Body of pancreas (tissue), 4 donors: ENCODE measurements around the gene UBASH3A.

Experiments
- POLR2A ChIP-seq, 3 donors: fragments of 450-650 bp; IDR thresholded peaks; one replicate each; pipeline ENCODE4 v1.6.1; 2016; ENCODE audit warnings: antibody characterized with exemption in 3 of 3, mild to moderate bottlenecking in 2 of 3
- TF ChIP-seq, protein P1 (sequence below), 7 experiments: fragments of 450-650 bp in 4 of 7; fragments of 200-600 bp in 3 of 7; sonication (generic) in 3 of 7; IDR thresholded peaks; one replicate each; pipeline ENCODE4 v1.5.1; 2016 to 2019; ENCODE audit warnings: antibody characterized with exemption in 7 of 7

DNA sequence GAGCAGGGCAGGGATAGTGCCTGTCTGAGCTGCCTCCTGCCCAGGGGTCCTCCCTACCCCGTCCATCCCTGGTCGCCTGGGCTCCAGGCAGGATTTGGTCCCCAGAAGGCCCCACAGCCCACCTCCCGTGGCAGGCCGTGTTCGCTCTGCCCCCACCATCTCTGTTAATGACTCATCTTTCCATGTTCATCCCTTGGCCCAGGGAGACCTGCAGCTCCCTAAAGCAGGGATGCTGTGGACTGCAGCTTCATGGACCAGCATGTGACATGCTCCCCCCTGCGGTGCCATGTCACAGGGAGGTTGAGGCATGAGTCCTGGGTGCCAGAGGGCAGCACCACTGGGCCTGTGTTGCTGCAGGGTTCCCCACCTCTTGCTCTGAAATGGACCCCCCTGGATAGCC, 26.8 kb downstream of the UBASH3A start:
- TF ChIP-seq, protein P1, sequence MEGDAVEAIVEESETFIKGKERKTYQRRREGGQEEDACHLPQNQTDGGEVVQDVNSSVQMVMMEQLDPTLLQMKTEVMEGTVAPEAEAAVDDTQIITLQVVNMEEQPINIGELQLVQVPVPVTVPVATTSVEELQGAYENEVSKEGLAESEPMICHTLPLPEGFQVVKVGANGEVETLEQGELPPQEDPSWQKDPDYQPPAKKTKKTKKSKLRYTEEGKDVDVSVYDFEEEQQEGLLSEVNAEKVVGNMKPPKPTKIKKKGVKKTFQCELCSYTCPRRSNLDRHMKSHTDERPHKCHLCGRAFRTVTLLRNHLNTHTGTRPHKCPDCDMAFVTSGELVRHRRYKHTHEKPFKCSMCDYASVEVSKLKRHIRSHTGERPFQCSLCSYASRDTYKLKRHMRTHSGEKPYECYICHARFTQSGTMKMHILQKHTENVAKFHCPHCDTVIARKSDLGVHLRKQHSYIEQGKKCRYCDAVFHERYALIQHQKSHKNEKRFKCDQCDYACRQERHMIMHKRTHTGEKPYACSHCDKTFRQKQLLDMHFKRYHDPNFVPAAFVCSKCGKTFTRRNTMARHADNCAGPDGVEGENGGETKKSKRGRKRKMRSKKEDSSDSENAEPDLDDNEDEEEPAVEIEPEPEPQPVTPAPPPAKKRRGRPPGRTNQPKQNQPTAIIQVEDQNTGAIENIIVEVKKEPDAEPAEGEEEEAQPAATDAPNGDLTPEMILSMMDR (IDR thresholded peaks at IDR 0.05): no peak
- TF ChIP-seq POLR2A (IDR thresholded peaks at IDR 0.05): no peak
